Activated naive CD4-positive, alpha-beta T cell treated with Interleukin-2 at 50 U/mL for 16 hours (primary cell): ENCODE measurements around the gene FGD3.
"Not testable (repeated sequence)": the region's sequence is repeated elsewhere in the genome, so short reads cannot be mapped to it uniquely, and the experiment has no call there.

Source experiments
- DNase-seq: peaks from one replicate; pipeline ENCODE4 v3.0.0-alpha.2; 2020

FGD3 gene

DNA sequence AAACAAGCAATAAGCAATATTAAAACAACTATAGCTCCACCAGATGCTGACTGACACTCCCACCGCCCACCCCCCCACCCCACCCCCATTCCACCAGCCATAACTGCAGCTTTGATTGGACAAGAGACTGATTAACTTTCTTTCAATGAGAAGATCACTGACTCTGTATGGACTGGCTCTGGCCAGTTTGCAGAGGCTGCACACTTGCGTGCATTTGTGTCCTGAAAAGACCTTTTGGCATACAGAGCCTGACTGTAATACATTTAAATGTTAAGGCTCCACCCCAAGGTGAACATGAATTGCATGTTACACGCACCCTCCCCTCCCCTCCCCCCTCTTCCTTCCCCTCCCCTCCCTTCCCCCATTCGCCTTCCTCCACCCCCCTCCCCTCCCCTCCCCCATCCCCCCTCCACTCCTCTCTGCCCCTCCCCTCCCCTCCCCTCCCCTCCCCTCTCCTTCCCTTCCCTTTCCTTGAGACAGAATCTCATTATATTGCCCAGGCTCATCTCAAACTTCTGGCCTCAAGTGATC lies 31.1 kb downstream of the FGD3 start:
- DNase-seq, result peak; percentile 1

DNA sequence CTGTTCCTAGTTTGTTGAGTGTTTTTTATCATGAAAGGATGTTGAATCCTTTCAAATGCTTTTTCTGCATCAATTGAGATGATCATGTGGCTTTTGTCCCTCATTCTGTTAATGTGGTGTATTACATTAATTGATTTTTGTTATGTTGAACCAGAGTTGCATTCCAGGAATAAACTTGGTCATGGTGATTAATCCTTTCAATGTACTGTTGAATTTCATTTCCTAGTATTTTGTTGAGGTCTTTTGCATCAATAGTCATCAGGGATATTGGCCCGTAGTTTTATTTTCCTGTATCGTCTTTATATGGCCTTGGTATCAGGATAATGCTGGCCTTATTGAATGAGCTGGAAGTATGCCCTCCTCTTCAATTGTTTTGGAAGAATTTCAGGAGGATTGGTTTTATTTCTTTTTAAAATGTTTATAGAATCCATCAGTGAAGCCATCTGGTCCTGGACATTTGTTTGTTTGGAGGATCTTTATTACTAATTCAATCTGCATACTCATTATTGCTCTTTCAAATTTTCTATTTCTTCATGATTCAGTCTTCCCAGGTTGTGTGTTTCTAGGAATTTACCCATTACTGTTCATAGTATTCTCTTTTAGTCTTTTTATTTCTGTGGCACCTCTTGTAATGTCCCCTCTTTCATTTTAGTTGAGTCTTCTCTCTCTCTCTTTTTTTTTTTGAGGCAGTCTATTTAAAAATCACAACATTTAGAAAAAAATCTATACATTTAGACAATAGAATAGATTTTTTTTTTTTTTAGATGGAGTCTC lies 32.1 kb downstream of the FGD3 start:
- DNase-seq, result no peak

DNA sequence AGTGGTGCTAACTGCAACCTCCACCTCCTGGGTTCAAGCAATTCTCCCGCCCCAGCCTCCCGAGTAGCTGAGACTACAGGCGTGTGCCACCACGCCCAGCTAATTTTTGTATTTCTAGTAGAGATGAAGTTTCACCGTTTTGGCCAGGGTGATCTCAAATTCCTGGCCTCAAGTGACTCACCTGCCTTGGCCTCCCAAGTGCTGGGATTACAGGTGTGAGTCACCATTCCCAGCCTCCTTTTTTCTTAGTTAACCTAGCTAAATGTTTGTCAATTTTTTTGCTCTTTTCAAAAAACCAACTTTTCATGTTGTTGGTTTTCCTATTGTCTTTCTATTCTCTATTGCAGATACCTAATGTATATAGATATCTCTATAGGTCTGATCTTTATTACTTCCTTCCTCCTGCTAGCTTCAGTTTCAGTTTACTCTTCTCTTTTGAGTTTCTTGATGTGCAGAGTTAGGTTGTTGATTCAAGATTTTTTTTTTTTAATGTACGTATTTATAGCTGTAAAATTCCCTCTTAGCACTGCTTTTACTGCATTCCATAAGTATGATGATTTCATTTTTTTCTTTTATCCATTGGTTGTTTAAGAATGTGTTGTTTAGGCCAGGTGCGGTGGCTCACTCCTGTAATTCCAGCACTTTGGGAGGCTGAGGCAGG lies 32.9 kb downstream of the FGD3 start:
- peak; percentile 23 for DNase-seq

DNA sequence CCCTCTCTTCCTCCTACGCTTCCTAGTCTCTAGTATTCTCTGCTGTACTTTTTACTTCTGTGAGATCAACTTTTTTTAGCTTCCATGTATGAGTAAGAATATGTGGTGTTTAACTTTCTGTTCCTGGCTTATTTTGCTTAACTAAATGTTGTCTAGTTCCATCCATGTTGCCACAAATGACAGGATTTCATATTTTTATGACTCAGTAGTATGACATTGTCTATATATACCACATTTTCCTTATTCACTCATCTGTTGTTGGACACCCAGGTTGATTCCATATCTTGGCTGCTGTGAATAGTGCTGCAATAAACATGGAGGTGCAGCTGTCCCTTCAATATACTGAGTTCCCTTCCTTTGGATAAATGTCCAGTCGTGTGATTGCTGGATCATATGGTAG lies 34.8 kb downstream of the FGD3 start:
- DNase-seq, result no peak

DNA sequence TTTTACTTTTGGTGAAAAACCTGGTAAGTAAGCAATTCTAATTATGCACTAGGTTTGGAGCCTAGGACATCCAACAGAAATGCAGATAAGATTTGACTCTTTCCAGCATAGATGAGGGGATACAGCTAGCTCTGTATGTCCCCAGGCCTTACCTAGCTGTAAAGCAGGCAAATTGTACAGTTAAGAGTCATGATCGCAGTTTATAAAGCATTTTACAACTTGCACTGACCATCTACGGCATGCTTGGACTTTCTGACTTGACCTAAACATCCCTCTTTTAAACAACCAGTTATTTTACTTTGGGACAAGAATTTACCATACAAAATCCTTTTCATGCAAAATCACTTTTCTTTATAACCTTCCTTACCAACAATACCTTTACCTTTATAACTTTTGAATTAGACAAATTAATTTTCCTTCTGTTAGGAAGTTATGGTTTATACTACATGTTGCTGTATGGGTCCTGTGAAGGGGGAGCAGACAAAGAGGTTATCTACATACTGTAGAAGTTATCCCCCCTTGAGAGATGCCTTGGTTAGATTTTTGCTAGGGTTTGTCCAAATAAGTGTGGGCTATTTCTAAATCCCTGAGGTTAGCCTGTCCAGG lies 36.8 kb downstream of the FGD3 start:
- no peak for DNase-seq

DNA sequence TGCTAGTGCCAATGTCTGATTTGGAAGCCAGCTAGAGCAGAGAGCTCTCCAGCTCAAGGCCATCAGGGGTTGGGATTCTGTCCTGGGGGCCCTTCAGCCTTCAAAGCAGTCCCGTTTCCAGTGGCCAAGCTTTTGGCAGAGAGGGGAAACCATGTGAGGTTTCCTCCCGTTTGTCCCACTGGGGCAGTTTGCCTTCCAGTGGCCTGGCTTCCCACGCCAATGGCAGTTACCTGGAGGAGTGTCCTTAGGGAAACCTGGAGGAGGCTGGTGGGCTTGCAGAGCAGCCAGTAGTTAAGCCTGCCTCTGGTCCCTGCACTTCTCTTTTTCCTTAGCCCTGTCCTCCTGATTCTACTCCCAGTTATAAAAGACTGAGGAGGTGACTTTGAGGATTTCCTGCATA lies 37.7 kb downstream of the FGD3 start:
- DNase-seq, result no peak

DNA sequence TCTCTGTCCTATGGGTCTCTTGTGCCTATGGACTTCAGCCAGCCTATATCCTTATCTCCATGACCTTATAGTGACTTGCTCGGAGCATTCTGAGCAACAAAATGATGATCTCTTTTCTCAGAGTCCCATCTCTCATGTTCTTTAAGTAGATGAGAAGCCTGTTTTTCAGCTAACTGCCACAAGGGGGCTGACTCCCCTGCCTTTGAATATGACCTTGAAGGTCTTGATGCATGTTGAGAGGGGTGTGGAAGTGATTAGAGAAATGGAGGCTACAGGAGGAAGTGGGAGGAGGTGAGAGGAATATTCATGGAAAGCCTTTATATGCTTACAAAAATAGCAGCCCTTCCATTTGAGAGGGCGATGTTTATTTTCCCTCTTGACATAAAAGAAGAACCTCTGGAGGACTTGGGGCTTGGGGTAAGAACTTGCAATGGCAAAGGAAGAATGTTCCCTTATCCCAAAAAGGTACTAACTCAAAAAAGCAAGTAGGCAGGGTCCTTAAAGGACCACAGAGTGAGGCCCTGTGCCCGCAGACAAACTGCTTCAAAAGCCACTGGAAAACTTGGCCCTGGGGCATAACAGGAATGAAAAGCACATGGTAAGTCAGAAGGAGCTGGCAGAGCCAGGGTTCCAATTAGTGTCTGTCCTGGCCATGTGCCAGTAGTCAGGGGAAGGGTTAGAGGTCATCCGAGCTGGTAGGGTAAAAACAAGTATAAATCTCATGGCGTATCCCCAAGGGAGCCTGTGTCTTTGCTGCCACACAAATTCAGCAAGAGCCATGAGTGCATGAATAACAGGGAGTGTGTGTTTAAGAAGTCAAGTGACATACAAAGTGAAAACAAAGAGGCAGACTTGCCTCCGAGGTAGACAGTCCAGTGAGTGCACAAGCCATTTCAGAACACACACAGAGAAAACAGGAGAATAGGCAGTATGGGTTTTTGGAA lies 39.1 kb downstream of the FGD3 start:
- peak; percentile 60 for DNase-seq

DNA sequence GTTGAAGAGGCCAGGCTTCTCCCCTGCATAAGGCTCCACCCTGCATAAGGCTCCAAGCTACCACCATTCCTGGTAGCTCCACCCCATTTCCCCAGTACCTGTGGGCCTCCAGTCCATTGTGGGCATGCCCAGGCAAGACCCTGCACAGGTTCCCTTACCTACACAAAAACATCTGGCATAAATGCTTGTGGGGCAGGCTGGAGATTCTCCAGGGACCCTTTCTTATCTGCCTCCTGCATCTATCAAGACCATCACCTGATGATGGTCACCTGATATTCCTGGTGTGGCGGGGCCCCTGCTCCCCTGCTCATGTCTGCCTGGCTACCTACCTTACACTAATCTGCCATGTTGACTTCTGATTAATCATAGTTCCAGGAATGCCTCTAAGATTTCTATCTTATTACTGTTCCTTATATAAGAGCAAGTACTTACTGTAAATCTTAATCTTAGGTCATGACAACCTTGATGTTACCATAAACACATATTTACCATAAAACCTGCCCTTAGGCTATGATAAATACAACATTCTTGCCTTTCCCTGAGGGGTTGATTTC lies 41.0 kb downstream of the FGD3 start:
- DNase-seq, result no peak

DNA sequence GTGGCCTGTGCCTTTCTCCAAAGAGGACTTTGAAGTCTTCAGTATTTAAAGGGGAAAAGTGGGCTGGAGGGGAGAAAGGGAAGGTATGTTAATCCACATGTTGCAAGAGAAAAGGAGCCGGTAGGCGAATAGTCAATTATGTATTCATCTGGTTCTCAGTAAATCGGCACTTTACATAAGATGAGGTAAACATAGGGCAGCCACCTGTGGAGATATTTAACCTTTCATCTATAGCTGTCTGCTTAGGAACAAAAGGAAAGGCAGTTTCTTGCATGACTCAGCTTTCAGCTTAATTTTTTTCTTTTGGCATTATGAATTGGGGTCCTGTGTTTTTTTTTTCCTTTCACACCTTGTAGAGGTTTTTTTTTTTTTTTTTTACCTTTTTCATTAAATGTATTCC lies 42.2 kb downstream of the FGD3 start:
- no peak for DNase-seq

DNA sequence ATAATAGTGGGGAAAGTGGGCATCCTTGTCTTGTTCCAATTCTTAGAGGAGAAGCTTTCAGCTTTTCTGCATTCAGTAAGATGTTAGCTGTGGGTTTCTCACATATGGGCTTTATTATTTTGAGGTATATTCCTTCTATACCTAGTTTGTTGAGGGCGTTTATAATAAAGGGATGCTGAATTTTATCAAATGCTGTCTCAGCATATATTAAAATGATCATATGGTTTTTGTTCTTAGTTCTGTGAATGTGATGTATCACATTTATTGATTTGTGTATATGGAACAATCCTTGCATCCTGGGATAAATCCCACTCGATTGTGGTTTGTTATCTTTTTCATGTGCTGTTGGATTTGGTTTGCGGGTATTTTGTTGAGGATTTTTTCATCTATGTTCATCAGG lies 43.1 kb downstream of the FGD3 start:
- no peak for DNase-seq

DNA sequence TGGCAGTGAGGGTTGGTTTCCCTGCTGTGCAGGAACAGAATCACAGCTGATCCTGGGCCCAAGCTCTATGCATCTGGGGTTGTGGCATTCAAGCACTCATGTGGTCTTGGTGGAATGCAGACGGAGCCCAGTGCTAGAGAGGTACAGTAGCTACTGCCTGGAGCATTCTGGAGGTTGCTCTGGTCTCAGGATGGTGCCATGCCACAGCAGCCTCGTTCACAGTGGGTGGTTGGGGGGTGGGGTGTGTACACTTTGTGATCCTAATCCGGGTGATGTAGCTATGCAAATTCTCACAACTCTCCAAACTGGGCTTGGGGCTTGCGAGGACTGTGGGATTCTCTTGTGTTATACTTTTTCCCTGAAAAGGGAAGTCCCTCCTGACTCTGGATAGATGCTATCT lies 45.2 kb downstream of the FGD3 start:
- DNase-seq, result no peak

DNA sequence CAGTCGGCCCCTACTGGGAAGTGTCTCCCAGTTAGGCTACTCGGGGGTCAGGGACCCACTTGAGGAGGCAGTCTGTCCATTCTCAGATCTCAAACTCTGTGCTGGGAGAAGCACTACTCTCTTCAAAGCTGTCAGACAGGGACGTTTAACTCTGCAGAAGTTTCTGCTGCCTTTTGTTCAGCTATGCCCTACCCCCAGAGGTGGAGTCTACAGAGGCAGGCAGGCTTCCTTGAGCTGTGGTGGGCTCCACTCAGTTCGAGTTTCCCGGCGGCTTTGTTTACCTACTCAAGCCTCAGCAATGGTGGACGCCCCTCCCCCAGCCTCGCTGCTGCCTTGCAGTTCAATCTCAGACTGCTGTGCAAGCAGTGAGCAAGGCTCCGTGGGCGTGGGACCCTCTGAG lies 51.5 kb downstream of the FGD3 start:
- not testable (repeated sequence) for DNase-seq

DNA sequence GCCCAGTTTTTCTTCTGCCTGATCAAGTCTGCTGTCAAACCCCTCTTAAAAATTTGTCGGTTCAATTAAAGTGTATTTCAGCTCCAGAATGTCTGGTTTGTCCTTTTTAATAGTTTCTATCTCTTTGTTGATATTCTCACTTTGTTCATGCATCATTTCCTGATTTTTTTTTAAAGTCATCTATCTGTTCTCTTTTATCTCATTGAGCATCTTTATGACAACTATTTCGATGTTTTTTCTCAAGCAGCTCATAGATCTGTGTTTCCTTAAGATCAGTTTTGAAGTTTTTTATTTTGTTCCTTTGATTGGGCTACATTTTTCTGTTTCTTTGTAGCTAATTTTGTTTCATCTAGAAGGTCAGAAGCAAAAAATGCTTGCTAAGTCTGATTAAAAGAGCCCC lies 53.7 kb downstream of the FGD3 start:
- no peak for DNase-seq

DNA sequence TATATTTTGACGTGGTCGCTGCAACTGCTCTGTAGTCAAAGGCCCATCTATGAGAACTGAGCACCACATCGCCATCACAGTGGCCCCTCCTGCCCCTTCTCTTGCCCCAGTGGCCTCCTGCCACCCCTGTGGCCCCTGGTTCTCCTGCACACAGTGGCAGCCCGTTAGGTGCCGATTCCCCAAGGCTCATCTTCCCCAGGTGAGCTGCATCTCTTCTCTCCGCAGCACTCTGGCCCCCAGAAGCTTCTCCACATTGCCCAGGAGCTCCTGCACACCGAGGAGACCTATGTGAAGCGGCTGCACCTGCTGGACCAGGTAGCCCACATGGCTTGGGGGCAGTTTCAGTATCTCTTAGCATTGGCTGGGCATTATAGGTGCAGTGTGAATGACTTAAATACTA lies 55.4 kb downstream of the FGD3 start:
- DNase-seq, result no peak

DNA sequence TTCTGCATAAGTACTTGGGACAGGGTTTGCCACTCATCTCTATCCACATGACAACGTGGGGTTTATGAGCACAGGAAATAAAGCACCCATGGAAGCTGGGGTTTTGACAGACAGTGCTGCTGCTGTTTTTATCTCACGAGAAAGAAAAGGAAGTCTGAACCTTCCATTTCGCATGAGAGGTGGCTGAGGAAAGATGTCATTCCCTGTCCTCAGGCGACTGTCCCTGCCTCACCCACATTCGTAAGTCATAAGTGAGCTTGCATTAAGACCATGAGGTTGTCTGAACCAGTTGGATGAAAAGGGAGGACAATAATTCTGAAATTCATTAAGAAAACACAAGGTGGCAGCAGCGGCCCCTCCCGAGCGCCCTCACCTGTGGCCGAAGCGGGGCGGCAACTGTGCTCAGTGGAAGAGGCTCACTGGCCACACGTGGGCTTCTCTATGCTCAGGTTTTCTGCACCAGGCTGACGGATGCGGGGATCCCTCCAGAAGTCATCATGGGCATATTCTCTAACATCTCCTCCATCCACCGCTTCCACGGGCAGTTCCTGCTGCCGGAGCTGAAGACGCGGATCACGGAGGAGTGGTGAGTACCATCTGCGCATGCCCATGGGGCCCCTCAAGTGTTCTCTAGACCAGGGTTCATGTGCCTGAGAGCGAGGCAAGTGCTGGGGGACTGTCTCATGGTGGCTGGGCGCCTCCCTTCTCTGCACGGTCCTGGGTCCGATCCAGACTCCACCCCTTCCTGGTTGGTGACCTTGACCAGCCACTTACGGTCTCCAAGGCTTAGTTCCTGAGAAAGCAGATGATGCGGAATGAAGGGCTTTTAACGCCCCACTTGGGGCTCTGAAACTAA lies 56.5 kb downstream of the FGD3 start:
- DNase-seq, result peak; percentile 68

DNA sequence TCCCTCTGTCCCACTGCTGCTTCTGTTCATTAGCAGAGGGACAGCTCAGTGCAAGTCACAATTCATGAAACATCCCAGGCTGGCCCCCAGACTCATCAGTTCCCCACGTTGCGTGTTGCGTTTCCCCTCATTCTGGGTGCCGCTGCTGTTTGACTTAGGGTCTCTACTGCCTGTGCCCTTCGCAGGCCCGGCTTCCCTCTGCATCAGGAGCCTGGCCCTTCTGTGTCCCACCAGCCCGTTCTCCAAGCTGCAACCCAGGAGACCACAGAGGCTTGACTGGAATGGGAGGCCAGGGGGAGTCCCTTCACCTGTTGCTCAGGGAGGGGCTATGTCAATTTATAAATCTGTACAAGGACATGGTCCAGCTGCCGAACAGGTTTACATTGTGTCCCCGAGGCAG lies 57.2 kb downstream of the FGD3 start:
- no peak for DNase-seq

DNA sequence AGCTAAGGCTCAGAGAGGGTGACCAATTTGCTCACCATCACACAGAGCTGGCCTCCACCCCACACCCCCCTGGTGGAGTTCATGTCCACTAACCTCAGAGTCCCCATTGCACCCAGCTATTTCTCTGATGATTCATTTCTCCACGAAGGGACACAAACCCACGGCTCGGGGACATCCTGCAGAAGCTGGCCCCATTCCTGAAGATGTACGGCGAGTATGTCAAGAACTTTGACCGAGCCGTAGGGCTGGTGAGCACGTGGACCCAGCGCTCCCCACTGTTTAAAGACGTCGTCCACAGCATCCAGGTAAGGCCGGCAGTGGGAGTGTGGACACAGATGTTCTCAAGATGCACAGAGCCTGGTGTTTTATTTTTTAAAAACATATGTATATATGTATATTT lies 58.6 kb downstream of the FGD3 start:
- DNase-seq, result no peak

DNA sequence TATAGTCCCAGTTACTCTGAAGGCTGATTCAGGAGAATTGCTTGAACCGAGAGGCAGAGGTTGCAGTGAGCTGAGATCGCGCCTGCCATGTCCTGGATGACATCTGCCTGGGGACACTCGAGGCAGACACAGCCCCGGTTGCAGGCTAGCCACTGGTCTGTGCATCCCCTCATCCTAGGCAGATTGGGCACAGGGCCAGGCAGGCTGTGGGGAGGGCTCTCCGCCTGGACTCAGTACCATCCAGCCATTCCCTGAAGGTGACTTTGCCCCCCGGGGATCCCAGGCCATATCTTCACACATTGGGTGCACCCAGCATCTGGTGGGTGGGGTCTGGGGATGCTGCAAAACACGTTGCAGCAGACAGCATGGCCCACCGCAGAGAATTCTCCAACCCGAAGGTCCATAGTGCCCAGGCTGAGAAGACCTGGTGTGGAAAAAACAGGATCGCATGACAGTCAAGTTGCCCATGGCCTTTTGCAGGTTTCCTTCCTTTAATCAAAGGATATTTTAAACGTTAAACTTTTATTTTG lies 60.3 kb downstream of the FGD3 start:
- no peak for DNase-seq

DNA sequence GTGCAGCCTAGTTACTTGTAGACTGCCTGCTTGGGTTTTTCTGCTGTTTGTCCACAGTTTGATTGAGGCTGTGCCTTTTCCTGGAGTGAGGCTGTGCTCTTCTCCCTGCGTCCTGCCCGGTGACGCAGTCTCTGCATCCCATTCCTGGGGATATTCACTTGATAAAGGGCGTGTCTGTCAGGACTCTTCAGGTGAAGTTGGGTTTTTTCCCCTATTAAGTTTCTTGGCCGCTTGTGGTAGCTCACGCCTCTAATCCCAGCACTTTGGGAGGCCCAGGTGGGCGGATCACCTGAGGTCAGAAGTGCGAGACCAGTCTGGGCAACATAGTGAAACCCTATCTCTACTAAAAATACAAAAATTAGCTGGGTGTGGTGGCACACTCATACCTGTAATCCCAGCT lies 61.1 kb downstream of the FGD3 start:
- no peak for DNase-seq

DNA sequence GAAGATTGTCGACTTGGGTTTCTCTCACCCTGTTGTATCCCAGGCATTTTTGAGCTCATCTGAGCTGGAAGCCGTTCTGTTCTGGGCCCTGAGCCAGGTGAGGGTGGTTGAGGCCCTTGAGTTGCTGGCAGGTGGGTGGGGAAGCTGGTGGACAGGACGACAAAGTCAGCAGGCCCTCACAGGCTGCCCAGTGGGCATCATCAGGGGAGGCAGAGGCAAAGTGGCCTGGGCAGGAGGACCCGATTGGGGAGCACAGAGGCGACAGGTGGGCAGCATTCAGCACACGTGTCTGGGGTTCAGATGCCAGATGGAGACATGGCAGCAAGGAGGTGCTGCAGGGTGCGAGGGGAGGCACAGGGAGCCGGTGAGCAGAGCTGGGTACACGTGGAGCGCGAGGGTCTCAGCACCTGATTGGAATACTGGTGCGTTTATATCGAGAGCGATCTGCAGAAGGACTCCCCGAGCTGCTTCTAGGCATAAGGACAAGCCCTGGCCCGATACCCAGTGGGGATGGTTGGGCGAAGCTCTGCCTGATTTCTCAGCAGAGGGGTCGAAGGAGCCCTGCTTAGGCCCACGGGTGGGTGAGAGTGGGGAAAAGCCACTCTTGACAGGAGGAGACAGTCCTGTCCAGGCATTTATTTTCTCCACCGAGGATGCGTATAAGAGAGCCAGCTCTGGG lies 62.2 kb downstream of the FGD3 start:
- DNase-seq, result peak; percentile 1

DNA sequence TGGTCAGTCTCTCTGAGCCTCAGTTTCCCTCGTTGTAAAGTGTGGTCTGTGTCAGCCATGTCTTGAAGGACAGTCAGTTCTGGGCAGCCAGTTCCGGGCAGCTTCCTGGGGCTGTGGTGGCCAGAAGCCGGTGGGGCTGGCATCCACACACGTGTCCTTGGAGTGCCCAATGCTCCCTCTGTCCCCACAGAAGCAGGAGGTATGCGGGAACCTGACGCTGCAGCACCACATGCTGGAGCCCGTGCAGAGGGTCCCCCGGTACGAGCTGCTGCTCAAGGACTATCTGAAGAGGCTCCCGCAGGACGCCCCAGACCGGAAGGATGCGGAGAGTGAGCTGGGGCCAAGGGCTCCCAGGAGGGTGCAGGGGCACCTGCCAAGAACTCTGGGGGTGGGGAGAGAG lies 62.7 kb downstream of the FGD3 start:
- DNase-seq, result no peak
